Measurements from ENCODE around the gene TTC21B. TPM values are rescaled to one million over a fixed set of nuclear protein-coding genes. Genes with fewer than 3 reads are reported as not detected.

Gene TTC21B
- total and polyA plus RNA-seq, 2 experiments from 2014 or later = 5.7 to 24.3 TPM

GRCh38 chr2:165952741-165953211 lies 800 bp downstream of the TTC21B start:
- H3K27ac ChIP-seq = peak overlapping the region; percentile 90
- peaks cover 7% of the 10 kb centered on the region for H3K4me1 ChIP-seq (ENCODE audit: insufficient read depth)
- H3K9me3 ChIP-seq (ENCODE audit: low read depth) = no peaks in the 10 kb centered on the region
- TF ChIP-seq EZH2 (IDR thresholded peaks at IDR 0.05; ENCODE audit: borderline replicate concordance) (no peak), EZH2phosphoT487 (IDR thresholded peaks at IDR 0.05; ENCODE audit: low read depth, severe bottlenecking, unreplicated experiment) (no peak), CTCF (IDR thresholded peaks at IDR 0.05; ENCODE audit: poor library complexity) (no peak)
- no peaks in the 10 kb centered on the region for H3K27me3 ChIP-seq
- 4% methylated on average over 4 of the region's 4 CpGs for WGBS (ENCODE audit: low lambda C conversion rate, missing lambda C conversion rate)
- H3K9me2 ChIP-seq (replicated peaks; ENCODE audit: insufficient read depth) = no peaks in the 10 kb centered on the region
- H4K20me1 ChIP-seq (ENCODE audit: insufficient read depth, poor library complexity, severe bottlenecking) = no peaks in the 10 kb centered on the region
- peak overlapping the region; percentile 76 for H3K4me2 ChIP-seq
- H2AFZ ChIP-seq = peak overlapping the region; percentile 82
- H3K4me3 ChIP-seq = peak overlapping the region; percentile 80
- peaks cover 46% of the 10 kb centered on the region for H3K79me2 ChIP-seq
- H3K36me3 ChIP-seq (replicated peaks; ENCODE audit: insufficient read depth, low read depth) = no peaks in the 10 kb centered on the region
- peak; percentile 14 for DNase-seq (ENCODE audit: low spot score)

- peaks cover 46% of the 10 kb centered on the region for H3K79me2 ChIP-seq
- H3K27ac ChIP-seq = peak overlapping the region; percentile 90
- peak overlapping the region; percentile 76 for H3K4me2 ChIP-seq
- TF ChIP-seq EZH2 (IDR thresholded peaks at IDR 0.05; ENCODE audit: borderline replicate concordance) = no peak
- TF ChIP-seq CTCF (IDR thresholded peaks at IDR 0.05; ENCODE audit: poor library complexity) = no peak
- no peak for TF ChIP-seq EZH2phosphoT487 (IDR thresholded peaks at IDR 0.05; ENCODE audit: low read depth, severe bottlenecking, unreplicated experiment)
- H3K36me3 ChIP-seq (replicated peaks; ENCODE audit: insufficient read depth, low read depth) = no peaks in the 10 kb centered on the region
- H3K9me2 ChIP-seq (replicated peaks; ENCODE audit: insufficient read depth) = no peaks in the 10 kb centered on the region
- H3K4me1 ChIP-seq (ENCODE audit: insufficient read depth) = peaks cover 7% of the 10 kb centered on the region
- H3K9me3 ChIP-seq (ENCODE audit: low read depth) = no peaks in the 10 kb centered on the region
- no peaks in the 10 kb centered on the region for H4K20me1 ChIP-seq (ENCODE audit: insufficient read depth, poor library complexity, severe bottlenecking)
- H3K4me3 ChIP-seq = no peak overlapping the region
- 0% methylated on average over 1 of the region's 1 CpG for WGBS (ENCODE audit: low lambda C conversion rate, missing lambda C conversion rate)
- H2AFZ ChIP-seq = no peak overlapping the region
- no peak for DNase-seq (ENCODE audit: low spot score)
- H3K27me3 ChIP-seq = no peaks in the 10 kb centered on the region
Measured at GRCh38 chr2:165952085-165952484, 1.5 kb downstream of the TTC21B start.

GRCh38 chr2:165950438-165950837 lies 3.1 kb downstream of the TTC21B start:
- H3K27ac ChIP-seq = no peak overlapping the region
- H3K4me1 ChIP-seq (ENCODE audit: insufficient read depth) = peaks cover 7% of the 10 kb centered on the region
- WGBS (ENCODE audit: low lambda C conversion rate, missing lambda C conversion rate) = 88% methylated on average over 3 of the region's 3 CpGs
- no peak for TF ChIP-seq EZH2 (IDR thresholded peaks at IDR 0.05; ENCODE audit: borderline replicate concordance)
- TF ChIP-seq EZH2phosphoT487 (IDR thresholded peaks at IDR 0.05; ENCODE audit: low read depth, severe bottlenecking, unreplicated experiment) = no peak
- no peak for DNase-seq (ENCODE audit: low spot score)
- no peak overlapping the region for H2AFZ ChIP-seq
- H3K36me3 ChIP-seq (replicated peaks; ENCODE audit: insufficient read depth, low read depth) = no peaks in the 10 kb centered on the region
- H3K27me3 ChIP-seq = no peaks in the 10 kb centered on the region
- no peaks in the 10 kb centered on the region for H3K9me3 ChIP-seq (ENCODE audit: low read depth)
- no peaks in the 10 kb centered on the region for H4K20me1 ChIP-seq (ENCODE audit: insufficient read depth, poor library complexity, severe bottlenecking)
- no peaks in the 10 kb centered on the region for H3K9me2 ChIP-seq (replicated peaks; ENCODE audit: insufficient read depth)
- H3K4me3 ChIP-seq = no peak overlapping the region
- H3K4me2 ChIP-seq = no peak overlapping the region
- peaks cover 51% of the 10 kb centered on the region for H3K79me2 ChIP-seq

- Histone ChIP-seq H3K4me1 (ENCODE audit: insufficient read depth) (no peaks in the 10 kb centered on the region), H3K27ac (no peak overlapping the region), H2AFZ (no peak overlapping the region), H3K4me3 (no peak overlapping the region), H4K20me1 (ENCODE audit: insufficient read depth, poor library complexity, severe bottlenecking) (no peaks in the 10 kb centered on the region), H3K36me3 (replicated peaks; ENCODE audit: insufficient read depth, low read depth) (no peaks in the 10 kb centered on the region), H3K4me2 (no peak overlapping the region), H3K9me2 (replicated peaks; ENCODE audit: insufficient read depth) (no peaks in the 10 kb centered on the region), H3K27me3 (no peaks in the 10 kb centered on the region), H3K9me3 (ENCODE audit: low read depth) (no peaks in the 10 kb centered on the region), H3K79me2 (peaks cover 5% of the 10 kb centered on the region)
- DNase-seq (ENCODE audit: low spot score) = no peak
- 98% methylated on average over 1 of the region's 1 CpG for WGBS (ENCODE audit: low lambda C conversion rate, missing lambda C conversion rate)
- no peak for TF ChIP-seq EZH2 (IDR thresholded peaks at IDR 0.05; ENCODE audit: borderline replicate concordance)
- no peak for TF ChIP-seq CTCF (IDR thresholded peaks at IDR 0.05; ENCODE audit: poor library complexity)
- no peak for TF ChIP-seq EZH2phosphoT487 (IDR thresholded peaks at IDR 0.05; ENCODE audit: low read depth, severe bottlenecking, unreplicated experiment)
Measured at GRCh38 chr2:165941827-165942226, 11.7 kb downstream of the TTC21B start.
